Middle frontal gyrus (tissue), 1 donor: ENCODE measurements around the gene ZBTB7C.

Experiments
- DNase-seq: peaks from one replicate; pipeline ENCODE4 v3.0.0-alpha.2; 2015; ENCODE audit warnings: low spot score; ENCODE audit errors: extremely low spot score

Gene ZBTB7C

DNA sequence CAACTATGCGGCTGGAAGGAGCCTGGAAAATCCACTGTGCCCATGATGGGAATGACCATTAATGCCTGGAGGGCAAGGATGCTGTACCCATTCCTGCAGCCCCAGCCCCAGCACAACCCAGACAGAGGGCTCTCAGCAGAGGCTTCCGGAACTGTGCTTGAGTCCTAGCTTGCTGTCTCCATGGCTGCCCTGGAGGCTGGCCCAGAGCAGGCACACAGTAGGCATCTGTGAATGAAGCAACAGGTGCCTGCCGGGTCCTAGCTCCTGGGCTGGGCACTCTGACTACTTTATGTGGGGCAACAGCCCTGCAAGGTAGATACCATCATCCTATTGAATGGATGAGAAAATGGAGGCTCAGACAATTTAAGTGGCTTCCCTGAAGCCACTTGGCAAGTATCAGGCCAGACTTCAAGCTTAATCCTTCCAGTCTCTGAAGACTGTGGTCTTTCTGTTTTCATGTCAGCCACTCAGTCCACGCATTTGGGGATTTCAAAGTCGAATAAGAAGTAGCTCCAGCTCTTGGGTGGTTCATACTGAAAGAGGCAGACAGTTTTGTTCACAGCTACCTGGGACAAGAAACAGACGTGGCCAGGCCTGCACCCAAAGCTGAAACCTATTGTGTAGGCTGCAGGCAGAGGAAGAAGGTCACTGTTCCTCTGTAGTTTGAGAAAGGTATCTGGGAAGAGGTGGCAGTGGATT, 237.5 kb downstream of the ZBTB7C start:
- no peak for DNase-seq

DNA sequence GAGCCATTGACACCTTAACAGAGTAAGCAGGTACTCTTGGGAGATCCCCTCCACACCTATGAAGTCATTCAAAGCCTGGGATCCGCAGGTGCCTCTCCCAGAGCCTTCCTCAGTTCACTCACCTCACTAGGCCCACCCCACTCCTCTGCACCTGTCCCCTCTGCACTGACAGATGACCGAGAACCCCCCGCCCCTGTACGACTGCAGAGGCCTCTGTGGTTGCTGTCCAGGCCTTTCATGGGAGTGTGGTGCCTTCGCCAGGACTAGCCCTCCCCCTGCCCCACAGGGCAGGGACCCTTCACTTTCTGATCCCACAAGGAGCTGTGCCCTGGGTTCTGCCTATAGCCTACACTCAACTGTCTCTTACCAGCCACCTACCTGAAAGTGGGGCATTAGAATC, 238.5 kb downstream of the ZBTB7C start:
- no peak for DNase-seq

DNA sequence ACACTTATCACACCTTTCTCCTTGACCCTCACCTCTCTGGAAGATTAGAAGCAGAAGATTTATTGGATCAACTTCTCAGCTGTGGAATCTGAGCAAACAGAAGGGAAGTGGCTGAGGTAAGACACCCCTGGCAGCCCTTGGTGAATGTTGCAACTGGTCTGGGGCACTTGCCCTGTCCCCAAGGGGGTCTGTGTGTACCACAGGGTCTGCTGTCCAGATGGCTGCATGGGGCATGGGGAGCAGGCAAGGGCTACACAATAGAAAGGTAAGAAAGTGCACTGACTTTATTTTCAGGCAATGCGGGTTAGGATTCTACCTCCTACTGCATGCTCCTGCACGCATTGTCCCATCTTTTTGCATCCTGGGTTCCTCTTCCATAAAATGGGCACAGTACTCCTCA, 240.3 kb downstream of the ZBTB7C start:
- DNase-seq: no peak

DNA sequence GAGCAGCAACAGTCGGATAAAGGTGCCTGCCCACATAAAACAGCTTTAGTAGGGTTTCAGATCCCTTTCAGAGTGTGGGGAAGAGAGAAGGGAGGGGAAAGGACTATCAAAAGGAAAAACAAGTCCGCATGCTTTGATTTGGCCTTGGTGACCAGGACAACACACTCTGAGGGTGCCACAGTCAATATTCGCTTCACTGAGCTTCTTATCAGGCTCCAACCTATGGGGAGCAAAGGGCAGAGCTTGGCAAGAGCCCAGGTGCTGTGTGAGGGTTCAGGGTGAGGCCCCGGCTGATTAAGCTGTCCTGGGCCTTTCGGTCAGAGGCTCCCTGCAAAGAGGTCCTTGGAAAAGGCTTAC, 241.3 kb downstream of the ZBTB7C start:
- no peak for DNase-seq

DNA sequence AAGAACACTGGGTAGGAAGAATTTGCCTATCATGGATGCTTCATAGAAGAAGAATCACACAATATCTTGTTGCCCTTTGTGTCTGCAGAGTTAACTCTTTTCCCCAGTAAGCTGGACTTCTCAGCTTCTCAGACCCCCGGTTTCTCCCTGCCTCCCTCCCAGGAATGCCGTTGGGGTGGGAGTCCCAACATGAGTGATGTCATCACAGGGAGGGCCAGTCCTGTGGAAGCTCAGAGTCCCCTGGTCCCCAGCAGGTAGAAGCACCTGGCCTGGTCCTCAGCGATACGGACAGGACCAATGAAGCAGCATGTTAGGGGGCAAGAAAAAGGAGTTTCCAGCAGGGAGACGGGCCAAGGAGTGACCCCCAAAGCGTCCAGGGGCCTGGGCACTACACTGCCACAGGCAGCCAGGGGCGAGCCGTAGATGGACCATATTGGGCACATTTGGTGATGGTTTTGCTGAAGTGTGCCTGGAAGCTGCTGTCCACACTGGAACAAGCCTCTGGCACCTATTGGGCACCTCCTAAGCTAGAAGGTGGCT, 242.8 kb downstream of the ZBTB7C start:
- no peak for DNase-seq

DNA sequence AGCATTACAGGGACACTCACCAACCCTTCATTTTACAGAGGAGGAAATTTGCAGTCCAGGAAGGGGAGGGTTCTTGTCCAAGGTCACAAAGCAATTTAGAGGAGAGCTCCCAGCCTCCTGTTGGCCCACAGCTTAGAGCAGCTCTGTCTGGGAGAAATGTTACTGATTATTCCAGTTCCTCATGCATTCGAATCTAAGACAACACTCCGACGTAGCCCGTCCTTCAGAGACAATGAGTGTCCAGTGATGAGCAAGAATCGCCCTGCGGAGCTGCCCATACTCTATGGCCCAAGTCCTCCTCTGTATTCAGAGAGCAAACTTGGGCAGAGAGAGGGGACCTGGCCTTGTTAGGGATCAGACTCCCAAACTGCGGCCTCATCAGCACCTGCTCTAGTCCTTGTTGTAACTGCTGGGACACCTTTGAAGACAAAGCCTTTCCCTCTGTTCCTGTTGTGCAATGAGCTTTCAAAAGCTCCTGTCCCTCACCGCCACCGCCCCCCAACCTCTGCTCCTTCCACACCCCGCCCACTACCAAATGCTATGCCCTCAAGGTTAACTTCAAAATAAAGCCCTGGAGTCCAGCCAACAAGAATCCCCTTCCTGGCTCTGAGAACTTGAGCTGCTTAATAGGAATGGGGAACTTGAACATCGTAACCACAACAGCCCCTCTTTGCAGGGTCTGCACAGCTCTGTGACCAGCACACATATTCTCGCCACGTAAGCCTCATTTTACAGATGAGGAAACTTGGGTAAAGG, 243.9 kb downstream of the ZBTB7C start:
- DNase-seq: no peak

DNA sequence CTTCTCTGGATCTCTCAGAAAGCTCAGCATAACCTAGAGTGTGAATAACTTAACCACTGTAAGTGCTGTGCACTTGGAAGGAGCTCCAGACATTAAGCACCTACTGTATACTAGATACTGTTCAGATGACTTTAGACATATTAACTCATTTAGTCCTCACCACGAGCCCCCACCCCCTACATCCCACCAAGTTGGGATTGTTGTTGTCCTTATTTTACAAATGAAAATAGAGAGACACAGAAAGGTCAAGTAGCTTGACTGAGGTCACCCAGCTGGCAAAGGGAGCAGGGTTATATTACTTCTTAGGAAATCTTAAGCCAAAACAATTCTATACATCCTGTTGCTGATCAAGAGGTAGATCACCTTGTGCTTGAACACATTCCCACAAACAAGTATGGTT, 244.5 kb downstream of the ZBTB7C start:
- DNase-seq: no peak

DNA sequence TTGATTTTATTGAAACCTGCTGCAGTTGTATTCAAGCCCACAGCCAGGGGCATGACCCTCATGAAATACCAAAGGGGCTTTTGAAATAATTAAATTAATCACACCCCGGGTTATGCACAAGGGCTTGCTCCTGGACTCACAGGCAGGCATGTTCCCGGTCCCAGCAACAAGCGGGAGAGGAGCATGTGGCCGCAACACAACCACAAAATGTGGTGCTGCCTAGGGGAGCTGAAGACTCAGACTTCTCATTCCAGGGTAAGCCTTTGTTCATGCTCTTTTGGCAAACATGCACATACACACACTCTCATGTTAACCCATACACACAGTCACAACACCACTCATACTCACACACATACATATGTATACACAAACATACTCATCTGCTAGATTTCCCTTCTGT, 245.1 kb downstream of the ZBTB7C start:
- DNase-seq: no peak

DNA sequence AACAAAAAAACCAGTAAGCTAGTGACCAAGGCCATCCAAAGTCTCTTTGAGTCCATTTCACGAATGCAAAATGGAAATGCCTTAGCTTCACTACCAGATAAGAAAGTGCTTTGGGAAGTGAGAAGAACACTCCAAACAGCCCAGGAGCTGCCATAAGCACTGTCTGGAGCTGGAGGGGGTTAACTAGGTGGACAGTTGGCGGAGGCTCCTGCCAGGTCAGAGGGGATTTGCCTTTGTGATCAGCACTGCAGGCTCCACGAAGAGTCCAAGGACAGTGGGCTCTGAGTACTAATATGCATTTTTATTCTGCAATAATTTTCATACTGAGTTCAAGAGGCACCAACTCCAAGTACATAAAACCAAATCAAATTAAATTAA, 245.5 kb downstream of the ZBTB7C start:
- no peak for DNase-seq

DNA sequence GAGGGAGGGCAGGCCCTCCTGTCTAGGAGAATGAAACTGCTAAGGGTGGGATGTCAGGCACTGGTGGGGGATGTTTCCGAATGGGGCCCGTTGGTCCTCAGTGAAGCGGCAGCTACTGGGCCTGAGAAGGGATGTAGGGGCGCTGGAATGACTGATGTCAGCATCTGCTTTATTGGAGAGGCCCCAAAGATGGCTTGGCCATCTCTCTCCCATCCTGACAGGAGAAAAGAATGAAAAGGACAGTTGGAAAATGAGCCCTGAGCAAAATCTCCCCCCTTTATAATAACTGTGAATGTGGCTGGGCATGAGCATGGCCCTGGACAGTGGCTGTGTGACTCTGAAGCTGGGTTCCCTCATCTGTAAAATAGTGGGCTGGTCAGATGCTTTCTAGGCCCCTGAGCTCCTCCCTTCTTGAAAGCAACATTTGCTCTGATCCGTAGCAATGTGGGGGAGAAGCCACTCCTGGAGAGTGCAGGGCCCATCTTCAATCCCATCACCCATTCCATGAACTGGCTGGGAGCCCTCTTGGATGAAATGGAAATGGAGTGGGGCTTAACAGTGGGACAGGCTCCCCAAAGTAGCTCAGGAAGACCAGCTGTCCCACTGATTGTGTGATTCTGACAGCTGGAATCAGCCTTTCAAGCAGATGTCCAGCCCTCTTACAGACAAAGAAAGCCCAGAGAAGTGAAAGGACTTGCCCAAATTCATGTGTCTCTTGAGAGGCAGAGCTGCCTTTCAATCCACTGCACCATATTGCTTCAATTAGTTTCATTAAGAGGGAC, 246.0 kb downstream of the ZBTB7C start:
- no peak for DNase-seq

DNA sequence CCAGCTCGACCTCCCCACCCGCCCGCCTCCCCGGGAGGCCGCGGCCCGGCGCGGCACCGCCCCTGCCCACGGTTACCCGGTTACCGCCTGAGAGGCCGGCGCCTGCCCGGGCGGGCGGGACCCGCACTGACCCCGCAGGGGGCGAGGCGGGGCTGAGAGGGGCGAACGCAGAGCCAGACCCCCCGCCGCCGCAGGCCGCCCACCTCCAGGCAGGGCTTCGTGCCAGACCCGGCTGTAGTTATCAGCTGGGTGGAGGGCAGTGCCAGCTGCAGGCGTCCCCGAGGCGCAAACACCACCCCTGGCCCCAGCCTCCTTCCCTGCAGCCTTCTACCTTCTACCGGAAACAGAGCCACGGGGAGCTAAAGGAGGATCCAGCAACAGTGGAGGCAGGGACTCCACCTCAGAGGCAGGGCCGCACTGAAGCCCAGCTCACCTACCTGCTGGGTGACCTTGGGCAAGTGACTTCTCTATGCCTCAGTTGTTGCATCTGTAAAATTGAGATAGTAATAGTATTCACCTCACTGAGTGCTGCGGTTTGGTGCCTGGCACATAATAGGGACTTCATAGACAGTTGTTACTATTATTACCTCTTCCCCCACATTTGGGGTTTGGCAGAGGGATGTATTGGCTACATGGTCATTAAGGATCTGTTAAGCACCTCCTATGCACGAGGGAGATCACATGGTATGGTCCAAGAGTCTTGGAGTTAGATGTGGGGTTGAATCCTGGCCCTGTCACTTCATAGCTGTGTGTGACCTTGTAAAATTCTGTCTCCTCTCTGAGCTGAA, 247.1 kb downstream of the ZBTB7C start:
- DNase-seq: no peak

DNA sequence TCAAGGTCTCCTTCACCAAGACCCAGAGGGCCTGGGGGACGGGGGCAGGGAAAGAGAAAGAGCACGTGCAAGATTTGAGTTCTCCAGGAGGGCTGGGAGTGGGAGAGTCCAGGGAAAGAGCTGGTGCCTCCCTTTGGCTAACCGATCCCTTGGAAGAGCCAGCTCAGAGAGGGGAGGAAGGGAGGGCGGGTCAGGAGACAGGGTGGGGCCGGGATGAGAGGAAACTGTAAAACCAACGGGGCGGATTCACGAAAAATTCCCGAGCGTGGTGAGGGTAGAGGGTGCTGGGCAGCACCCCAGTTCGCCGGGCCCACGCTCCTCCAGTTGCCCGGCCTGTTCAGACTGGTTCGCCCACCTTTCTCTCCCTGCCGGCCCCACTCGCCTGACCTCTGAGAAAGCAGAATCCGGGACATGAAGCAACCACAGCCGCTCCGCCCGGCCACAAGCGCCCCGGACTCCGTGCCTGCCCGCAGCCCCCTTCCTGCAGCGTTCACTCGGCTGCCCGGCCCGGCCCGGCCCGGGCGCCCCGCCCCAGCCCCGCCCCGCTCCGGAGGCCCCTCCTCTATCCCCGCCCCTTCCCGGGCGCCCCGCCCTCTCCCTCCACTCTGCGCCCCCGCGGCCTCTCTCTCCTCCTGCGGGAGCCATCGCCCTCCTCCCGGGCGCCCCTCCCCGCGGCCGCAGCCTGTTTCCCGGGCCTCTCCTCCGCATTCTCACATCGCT, 247.8 kb downstream of the ZBTB7C start:
- peak; percentile 20 for DNase-seq

DNA sequence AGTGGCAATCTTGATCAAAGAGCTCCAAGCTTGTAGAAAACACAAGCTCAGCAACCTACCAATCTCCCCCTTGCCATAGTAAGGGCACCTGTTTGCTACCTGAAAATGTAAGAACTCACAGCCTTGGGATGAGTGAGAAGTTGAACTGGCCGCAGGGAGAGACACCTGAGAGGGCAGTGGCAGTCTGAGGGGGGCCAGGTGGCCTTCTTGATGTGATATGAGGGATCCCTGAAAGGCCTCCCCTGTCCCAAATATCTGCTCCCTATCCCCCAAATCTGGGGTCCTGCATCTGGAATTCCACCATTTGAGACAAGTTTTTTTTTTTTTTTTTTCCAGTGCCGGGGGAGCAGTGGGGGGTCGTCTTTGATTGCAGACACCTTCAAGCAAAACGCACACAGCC, 248.6 kb downstream of the ZBTB7C start:
- no peak for DNase-seq

DNA sequence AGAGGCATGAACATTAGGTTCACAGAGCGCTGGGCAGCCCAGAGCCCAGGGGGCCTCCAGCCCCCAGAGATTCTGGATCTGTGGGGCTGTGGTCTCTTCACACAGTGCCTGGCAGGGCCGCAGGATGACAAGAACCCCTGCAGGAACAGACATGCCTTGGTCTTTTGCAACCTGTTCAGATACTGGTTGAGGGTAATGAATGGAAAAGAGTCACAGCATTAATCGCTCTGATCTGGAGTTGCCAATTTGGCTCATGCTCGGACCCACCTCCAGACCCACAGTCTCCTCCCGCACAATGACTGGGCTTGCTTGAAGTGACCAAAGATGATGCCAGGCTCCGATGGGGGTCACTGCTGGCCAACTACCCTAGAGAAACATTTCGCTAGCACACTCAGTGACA, 249.4 kb downstream of the ZBTB7C start:
- DNase-seq: no peak

DNA sequence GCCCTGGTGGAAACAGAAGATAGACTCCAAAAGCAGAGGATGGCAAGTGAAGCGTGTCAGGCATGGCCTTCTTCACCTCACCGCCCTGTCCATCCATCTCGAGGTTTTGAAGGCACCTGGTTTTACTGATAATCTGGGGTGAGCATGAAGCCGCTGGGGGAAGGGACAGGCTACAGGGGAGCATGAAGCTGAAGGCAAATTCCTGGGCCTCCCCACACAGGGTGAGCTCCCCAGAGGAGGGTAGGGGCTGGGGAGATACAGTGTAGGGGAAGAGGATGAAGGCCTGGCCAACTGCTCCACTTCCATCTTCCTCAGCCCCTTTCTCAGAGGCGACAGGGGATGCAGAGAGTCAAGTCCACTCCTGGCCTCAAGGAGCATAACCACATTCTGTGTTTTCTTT, 250.5 kb downstream of the ZBTB7C start:
- DNase-seq: no peak

DNA sequence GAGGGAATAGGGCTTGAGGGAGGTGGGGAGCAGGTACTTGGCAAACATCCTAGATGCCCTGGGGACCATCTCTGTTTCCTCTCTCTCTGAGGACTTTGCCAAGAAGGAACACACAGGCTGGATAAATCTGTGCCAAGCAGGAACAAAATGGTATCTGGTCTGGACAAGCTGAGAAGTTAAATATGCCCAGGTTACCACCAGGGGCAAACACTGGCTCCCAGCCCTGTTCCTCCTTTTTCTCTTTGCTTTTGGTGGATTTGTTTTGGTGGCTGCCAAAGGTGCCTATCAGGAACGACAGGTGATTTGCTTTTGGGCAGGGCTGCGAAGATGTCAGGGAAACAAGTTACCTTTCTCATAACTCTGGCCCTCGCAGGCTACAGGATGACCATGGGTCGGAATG, 251.2 kb downstream of the ZBTB7C start:
- no peak for DNase-seq

DNA sequence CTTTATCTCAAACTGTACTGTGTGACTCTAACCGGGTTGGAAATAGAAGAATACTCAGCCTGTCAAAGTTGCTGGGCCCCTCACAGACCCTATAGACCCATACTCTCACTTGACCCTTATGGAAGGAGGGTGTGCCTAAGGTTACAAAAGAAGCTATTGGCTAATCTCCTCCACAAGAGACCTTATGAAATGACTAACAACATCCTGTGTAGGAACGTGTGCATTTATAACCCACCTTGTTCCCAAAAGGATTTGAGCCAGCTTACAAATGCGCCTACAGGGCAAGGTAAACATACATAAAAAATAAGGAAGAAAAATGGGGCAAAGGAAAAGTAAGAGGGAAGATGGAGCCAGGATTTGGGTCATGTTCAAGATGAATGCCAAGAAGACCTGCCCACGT, 253.3 kb downstream of the ZBTB7C start:
- no peak for DNase-seq

DNA sequence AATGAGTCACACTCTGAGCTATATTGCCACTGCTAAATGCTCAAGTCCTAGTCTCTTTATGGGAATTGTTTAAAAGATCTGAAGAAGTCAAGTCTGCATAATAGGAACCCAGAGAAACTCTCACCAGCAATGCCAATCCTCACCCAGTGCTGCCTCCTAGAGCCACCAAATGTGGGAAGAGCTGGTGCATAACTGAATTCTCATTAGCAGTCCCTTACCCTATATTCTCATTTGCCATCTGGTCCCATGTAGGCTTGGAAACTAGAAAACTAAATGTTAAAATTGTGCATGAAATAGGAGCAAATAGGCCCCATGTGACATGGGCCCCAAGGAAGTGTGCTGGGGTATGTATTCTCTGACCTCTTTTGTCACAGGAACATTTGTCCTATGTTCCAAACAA, 254.4 kb downstream of the ZBTB7C start:
- DNase-seq: no peak

DNA sequence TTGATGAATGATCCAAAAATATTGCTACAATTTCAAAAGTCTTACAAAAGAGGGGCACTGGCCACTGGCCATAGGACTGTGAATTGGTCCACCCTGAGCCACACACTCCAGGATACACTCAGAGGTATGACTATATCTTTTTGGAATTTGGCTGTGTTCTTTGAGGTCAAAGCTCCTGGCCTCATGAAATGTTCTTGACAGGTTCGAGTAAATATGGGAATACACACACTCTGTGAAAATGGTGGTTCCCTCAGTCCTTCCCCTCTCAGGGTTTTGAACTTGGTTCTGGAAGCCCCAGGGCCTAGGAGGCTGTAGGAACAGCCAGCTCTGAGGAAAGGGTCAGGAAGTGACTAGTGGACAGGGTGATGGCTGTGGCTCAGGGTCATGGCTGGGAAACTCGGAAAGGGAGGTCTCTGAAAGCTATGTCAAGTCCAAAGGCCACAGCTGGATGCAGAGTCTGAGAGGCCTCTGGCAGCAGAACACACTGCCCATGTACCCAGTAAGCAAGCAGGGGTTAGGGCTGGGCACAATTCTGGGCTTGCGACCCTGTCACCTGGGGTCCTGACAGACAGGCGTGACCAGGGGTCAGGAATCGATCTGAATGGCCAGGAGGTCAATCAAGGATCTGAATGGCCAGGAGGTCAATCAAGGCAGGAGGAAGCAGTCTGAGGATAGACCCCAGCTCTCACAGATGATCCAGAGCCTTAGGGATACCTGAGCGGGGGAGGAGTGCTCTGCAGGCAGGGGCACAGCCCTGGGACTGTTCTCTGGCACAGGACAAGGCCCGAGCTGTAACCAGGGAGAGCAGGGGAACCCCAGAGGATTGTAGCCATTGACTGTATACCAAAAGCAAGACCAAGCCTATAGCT, 255.3 kb downstream of the ZBTB7C start:
- no peak for DNase-seq

DNA sequence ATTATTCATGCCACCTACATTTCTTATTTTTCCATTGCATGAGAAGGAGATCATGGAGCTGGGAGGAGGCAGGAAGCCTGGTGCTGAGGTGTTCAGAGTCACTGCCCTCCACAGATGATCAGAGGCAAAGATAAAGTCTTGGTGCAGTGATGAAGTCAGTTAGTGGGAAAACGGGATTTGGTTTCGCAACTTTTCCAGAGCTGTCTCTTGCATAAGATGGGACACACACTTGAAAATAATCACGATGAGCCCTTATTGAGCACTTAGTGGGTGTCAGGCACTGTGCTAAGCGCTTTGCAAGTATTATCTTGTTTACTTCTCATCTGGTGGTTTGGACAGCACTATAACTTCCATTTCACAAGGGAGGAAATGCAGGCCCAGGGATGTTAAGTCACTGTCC, 256.6 kb downstream of the ZBTB7C start:
- DNase-seq: no peak
